CD14-positive monocyte (primary cell): ENCODE data around the gene CCDC112. TPM values are rescaled to one million over a fixed set of nuclear protein-coding genes. Genes with fewer than 3 reads are reported as not detected.

Experiments
- DNase-seq, 3 donors: peaks; one replicate each; pipeline ENCODE4 v3.0.0-alpha.2; 2011 to 2022
- H2AFZ ChIP-seq: 2 replicates; pipeline ENCODE4 v1.6.0; 2012; ENCODE audit warnings: mild to moderate bottlenecking, low read depth, low read length, inconsistent platforms; ENCODE audit not compliant: insufficient read depth, poor library complexity, severe bottlenecking
- H3K27ac ChIP-seq, 2 donors: 1 replicate in 1 of 2; 2 replicates in 1 of 2; pipeline ENCODE4 v1.5.1; 2012 to 2013; ENCODE audit warnings: low read length in 2 of 2, control low read depth in 1 of 2, inconsistent platforms in 1 of 2, low read depth in 1 of 2, mild to moderate bottlenecking in 1 of 2
- H3K27me3 ChIP-seq, 2 donors: one replicate each; pipeline versions ENCODE4 v1.6.0 to v1.6.1; 2011 to 2013; ENCODE audit warnings: low read length in 2 of 2; ENCODE audit not compliant: control insufficient read depth in 2 of 2, insufficient read depth in 2 of 2
- H3K36me3 ChIP-seq, 2 donors: replicated peaks in 1 of 2; 1 replicate in 1 of 2; 2 replicates in 1 of 2; pipeline versions ENCODE4 v1.5.1 to v1.6.1; 2012 to 2013; ENCODE audit warnings: low read length in 2 of 2, control low read depth in 1 of 2, inconsistent platforms in 1 of 2, mild to moderate bottlenecking in 1 of 2; ENCODE audit not compliant: insufficient read depth in 2 of 2, control insufficient read depth in 1 of 2
- H3K4me1 ChIP-seq, 2 donors: 1 replicate in 1 of 2; 2 replicates in 1 of 2; pipeline versions ENCODE4 v1.5.1 to v1.6.1; 2012 to 2013; ENCODE audit warnings: low read length in 2 of 2, control low read depth in 1 of 2, inconsistent platforms in 1 of 2, mild to moderate bottlenecking in 1 of 2, moderate library complexity in 1 of 2; ENCODE audit not compliant: insufficient read depth in 2 of 2, control insufficient read depth in 1 of 2
- H3K4me2 ChIP-seq: replicated peaks from 2 replicates; pipeline ENCODE3; 2012; ENCODE audit warnings: low read length, moderate library complexity, mild to moderate bottlenecking; ENCODE audit not compliant: poor library complexity, severe bottlenecking; ENCODE audit errors: extremely low read depth
- H3K4me3 ChIP-seq, 3 experiments: fragments of 200-600 bp in 1 of 3; sonication (generic) in 1 of 3; replicated peaks in 1 of 3; 1 replicate in 2 of 3; 2 replicates in 1 of 3; pipeline ENCODE4 v1.5.1; 2011 to 2013; ENCODE audit warnings: low read length in 3 of 3, mild to moderate bottlenecking in 3 of 3, control low read depth in 2 of 3, low read depth in 2 of 3, inconsistent platforms in 1 of 3, moderate library complexity in 1 of 3
- H3K79me2 ChIP-seq: 2 replicates; pipeline ENCODE4 v1.6.0; 2012; ENCODE audit warnings: mild to moderate bottlenecking, control low read depth, inconsistent platforms, low read length, moderate library complexity; ENCODE audit not compliant: insufficient read depth
- H3K9ac ChIP-seq: 2 replicates; pipeline ENCODE4 v1.6.0; 2017; ENCODE audit warnings: low read length, mild to moderate bottlenecking; ENCODE audit not compliant: insufficient read depth, poor library complexity, severe bottlenecking
- H3K9me3 ChIP-seq, 2 donors: replicated peaks in 1 of 2; 1 replicate in 1 of 2; 2 replicates in 1 of 2; pipeline versions ENCODE4 v1.5.1 to v1.6.1; 2012 to 2013; ENCODE audit warnings: low read length in 2 of 2, control low read depth in 1 of 2; ENCODE audit not compliant: control insufficient read depth in 1 of 2, insufficient read depth in 1 of 2
- H4K20me1 ChIP-seq: 2 replicates; pipeline ENCODE4 v1.6.0; 2012; ENCODE audit warnings: mild to moderate bottlenecking, low read length, control low read depth, moderate library complexity; ENCODE audit not compliant: insufficient read depth
- H3K27ac Mint-ChIP-seq, 7 donors: one replicate each; pipeline ENCODE4 v1.8.0; 2020; ENCODE audit warnings: mild to moderate bottlenecking in 7 of 7, mixed read lengths in 7 of 7, moderate library complexity in 6 of 7, inconsistent platforms in 2 of 7
- H3K27me3 Mint-ChIP-seq, 3 donors: one replicate each; pipeline ENCODE4 v1.8.0; 2021 to 2022; ENCODE audit warnings: low read depth in 3 of 3, mild to moderate bottlenecking in 3 of 3, mixed read lengths in 3 of 3, moderate library complexity in 3 of 3, inconsistent platforms in 1 of 3
- H3K36me3 Mint-ChIP-seq, 2 donors: one replicate each; pipeline ENCODE4 v1.8.0; 2020; ENCODE audit warnings: mixed read lengths in 2 of 2, inconsistent platforms in 1 of 2, mild to moderate bottlenecking in 1 of 2
- H3K4me1 Mint-ChIP-seq: one replicate; pipeline ENCODE4 v1.8.0; 2020; ENCODE audit warnings: mild to moderate bottlenecking, mixed read lengths
- H3K4me3 Mint-ChIP-seq, 2 donors: one replicate each; pipeline ENCODE4 v1.8.0; 2020; ENCODE audit warnings: mild to moderate bottlenecking in 2 of 2, mixed read lengths in 2 of 2, moderate library complexity in 1 of 2
- H3K9me3 Mint-ChIP-seq, 7 donors: one replicate each; pipeline ENCODE4 v1.8.0; 2020 to 2022; ENCODE audit warnings: mixed read lengths in 7 of 7, mild to moderate bottlenecking in 6 of 7, moderate library complexity in 6 of 7, inconsistent platforms in 2 of 7
- whole genome bisulfite sequencing: methylation state at CpG from one replicate; pipeline ENCODE4 v1.1.5; 2013; ENCODE audit warnings: missing lambda C conversion rate; ENCODE audit not compliant: insufficient coverage; 5-methylcytosine and 5-hydroxymethylcytosine counted together
- intact Hi-C, 2 donors: fragments of 100-400 bp; cut with micrococcal nuclease; formaldehyde crosslinking; loops; one replicate each; pipeline versions ENCODE4 v1.15.0 to v1.15.1; 2023
- polyA plus RNA-seq, 3 donors: library from polyadenylated mRNA; depleted of rRNA in 1 of 3; unstranded in 2 of 3; stranded (reverse) in 1 of 3; fragments of 300-500 nt in 2 of 3; fragments of >200 nt in 1 of 3; fragmentation: Illumina TruSeq in 2 of 3; gene quantifications; 1 replicate in 2 of 3; 2 replicates in 1 of 3; pipeline ENCODE4 v1.2.3, GENCODE V29; 2012 to 2021
- small RNA-seq: library from RNA; depleted of rRNA; stranded (forward); fragments of <200 nt; gene quantifications from one replicate; pipeline ENCODE3, GENCODE V24; 2012; ENCODE audit warnings: low read depth; ENCODE audit not compliant: insufficient read length
- TF ChIP-seq, protein P1 (sequence below): fragments of 200-600 bp; IDR thresholded peaks from one replicate; pipeline ENCODE4 v1.8.0; 2022; ENCODE audit warnings: antibody characterized with exemption, mild to moderate bottlenecking

Gene CCDC112
- polyA plus RNA-seq, 3 donors: 4.3 to 6.2 (median 5.9) TPM

- Histone ChIP-seq H3K36me3 (peaks cover 68 to 83% of the 10 kb centered on the region in 2 donors), H3K27ac (no peak overlapping the region), H3K9me3 (no peaks in the 10 kb centered on the region), H2AFZ (no peak overlapping the region), H3K9ac (no peak overlapping the region), H3K4me3 (no peak overlapping the region), H3K4me1 (no peaks in the 10 kb centered on the region), H4K20me1 (peaks cover 64% of the 10 kb centered on the region), H3K4me2 (no peak overlapping the region), H3K27me3 (no peaks in the 10 kb centered on the region), H3K79me2 (peaks cover 5% of the 10 kb centered on the region)
- Mint-ChIP-seq H3K9me3 (no peaks in the 10 kb centered on the region), H3K27ac (no peak overlapping the region), H3K4me3 (no peak overlapping the region), H3K27me3 (no peaks in the 10 kb centered on the region), H3K4me1 (peaks cover 5% of the 10 kb centered on the region), H3K36me3 (peaks cover 67 to 76% of the 10 kb centered on the region in 2 donors)
- no CpG with 5 or more reads among the region's 1 CpG for WGBS
- TF ChIP-seq, protein P1, sequence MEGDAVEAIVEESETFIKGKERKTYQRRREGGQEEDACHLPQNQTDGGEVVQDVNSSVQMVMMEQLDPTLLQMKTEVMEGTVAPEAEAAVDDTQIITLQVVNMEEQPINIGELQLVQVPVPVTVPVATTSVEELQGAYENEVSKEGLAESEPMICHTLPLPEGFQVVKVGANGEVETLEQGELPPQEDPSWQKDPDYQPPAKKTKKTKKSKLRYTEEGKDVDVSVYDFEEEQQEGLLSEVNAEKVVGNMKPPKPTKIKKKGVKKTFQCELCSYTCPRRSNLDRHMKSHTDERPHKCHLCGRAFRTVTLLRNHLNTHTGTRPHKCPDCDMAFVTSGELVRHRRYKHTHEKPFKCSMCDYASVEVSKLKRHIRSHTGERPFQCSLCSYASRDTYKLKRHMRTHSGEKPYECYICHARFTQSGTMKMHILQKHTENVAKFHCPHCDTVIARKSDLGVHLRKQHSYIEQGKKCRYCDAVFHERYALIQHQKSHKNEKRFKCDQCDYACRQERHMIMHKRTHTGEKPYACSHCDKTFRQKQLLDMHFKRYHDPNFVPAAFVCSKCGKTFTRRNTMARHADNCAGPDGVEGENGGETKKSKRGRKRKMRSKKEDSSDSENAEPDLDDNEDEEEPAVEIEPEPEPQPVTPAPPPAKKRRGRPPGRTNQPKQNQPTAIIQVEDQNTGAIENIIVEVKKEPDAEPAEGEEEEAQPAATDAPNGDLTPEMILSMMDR: no peak
- no peak for DNase-seq
- intact Hi-C loops: no loop called here
Observed at GRCh38 chr5:115229606-115230005, 66.8 kb downstream of the CCDC112 start.

GRCh38 chr5:115227281-115227680 lies 69.2 kb downstream of the CCDC112 start:
- DNase-seq: no peak
- peak overlapping the region in 1 of 7 donors; percentile 33 for H3K27ac Mint-ChIP-seq
- intact Hi-C loops: no loop called here
- 100% methylated on average over 1 of the region's 1 CpG for WGBS
- H3K36me3 ChIP-seq: peaks cover 65 to 87% of the 10 kb centered on the region in 2 donors
- no peaks in the 10 kb centered on the region for H3K9me3 ChIP-seq
- no peaks in the 10 kb centered on the region for H3K9me3 Mint-ChIP-seq
- peaks cover 68 to 80% of the 10 kb centered on the region in 2 donors for H3K36me3 Mint-ChIP-seq
- TF ChIP-seq, protein P1: no peak
- H3K4me3 Mint-ChIP-seq: no peak overlapping the region
- no peaks in the 10 kb centered on the region for H3K27me3 ChIP-seq
- H3K27me3 Mint-ChIP-seq: no peaks in the 10 kb centered on the region
- no peak overlapping the region for H3K27ac ChIP-seq
- H3K4me1 ChIP-seq: no peaks in the 10 kb centered on the region
- no peak overlapping the region for H2AFZ ChIP-seq
- H3K9ac ChIP-seq: no peak overlapping the region
- no peak overlapping the region for H3K4me2 ChIP-seq
- peaks cover 5% of the 10 kb centered on the region for H3K4me1 Mint-ChIP-seq
- peaks cover 56% of the 10 kb centered on the region for H4K20me1 ChIP-seq
- H3K4me3 ChIP-seq: no peak overlapping the region
- peaks cover 5% of the 10 kb centered on the region for H3K79me2 ChIP-seq

Small RNA genes lying within 50 kb of the gene (small RNA-seq; reads per million reads assigned to genes)
- not detected for gene HMGN1P15

Other genes starting within 250 kb of the CCDC112 start
- gene TRIM36, start 126.7 kb downstream of the CCDC112 start, polyA plus RNA-seq: 1 to 10 TPM; 1.7 to 2.3 (median 1.9) TPM
- gene PGGT1B, start 33.8 kb downstream of the CCDC112 start, polyA plus RNA-seq: 10 to 100 TPM in 2 of 3 donors, 1 to 10 TPM in 1; 3.2 to 32.6 (median 11.6) TPM
- gene FEM1C, start 248.1 kb upstream of the CCDC112 start, polyA plus RNA-seq: 10 to 100 TPM in 1 of 3 donors, 1 to 10 TPM in 2; 2.5 to 18.2 (median 2.6) TPM